ENCODE measurements around the gene APOA1. TPM values are rescaled to one million over a fixed set of nuclear protein-coding genes. Genes with fewer than 3 reads are reported as not detected.

APOA1 gene
- total and polyA plus RNA-seq, 2 of the 4 experiments (the other 2 are of a cell fraction) = 0.18 to 0.89 TPM

GRCh38 chr11:116856423-116856822, 19.0 kb upstream of the APOA1 start:
- ATAC-seq (ENCODE audit: low read depth) = no peak
- no peak overlapping the region for H3K4me2 ChIP-seq (ENCODE audit: low read depth, low read length)
- ChIA-PET CTCF (no interaction called here), POLR2A (ENCODE audit: unreplicated experiment) (no interaction called here)
- intact Hi-C loops (cut with micrococcal nuclease) = loop anchor here (10.0 kb wide), 1 partner anchor 368 kb away; no protein-coding TSS in a partner anchor
- H3K79me1 ChIP-seq (ENCODE audit: low read depth in 1 of 2, low read length in 2 of 2) = peaks cover 5 to 24% of the 10 kb centered on the region in 2 experiments; a peak in 3 of 4 replicates
- H4K5ac ChIP-seq (ENCODE audit: low read depth, low read length) = no peak overlapping the region
- no peak overlapping the region for H3K23ac ChIP-seq (ENCODE audit: low read depth, low read length)
- H3K14ac ChIP-seq (replicated peaks; ENCODE audit: low read depth, low read length) = no peak overlapping the region
- dilution Hi-C loops (cut with HindIII; ENCODE audit: low sequenced_read_pairs, unreplicated experiment) = no loop called here
- peaks cover 25% of the 10 kb centered on the region for H3K36me3 ChIP-seq (ENCODE audit: control insufficient read depth, insufficient read depth, low read length)
- H2BK120ac ChIP-seq (ENCODE audit: low read depth, low read length) = no peak overlapping the region
- no peak overlapping the region for H3K4ac ChIP-seq (ENCODE audit: low read depth, low read length)
- no peak overlapping the region for H2BK5ac ChIP-seq (ENCODE audit: low read depth, low read length, poor library complexity, severe bottlenecking)
- peaks cover 17% of the 10 kb centered on the region for H4K20me1 ChIP-seq (ENCODE audit: insufficient read depth, low read length)
- no peak overlapping the region for H4K8ac ChIP-seq (ENCODE audit: low read depth in 2 of 2, low read length in 2 of 2)
- DNase-seq = no peak
- BruUV-seq (replicated peaks) = no TSS peak
- H3K4me1 ChIP-seq (ENCODE audit: control insufficient read depth, insufficient read depth, low read length) = peaks cover 26% of the 10 kb centered on the region
- H2BK20ac ChIP-seq (ENCODE audit: low read depth, low read length) = no peak overlapping the region
- no peak overlapping the region for H4K91ac ChIP-seq (ENCODE audit: insufficient read depth, low read depth, low read length)
- H2AK9ac ChIP-seq (replicated peaks; ENCODE audit: low read depth, low read length, poor library complexity) = no peak overlapping the region
- H2BK15ac ChIP-seq (ENCODE audit: low read depth, low read length) = no peak overlapping the region
- TF ChIP-seq RCOR1 (IDR thresholded peaks at IDR 0.05; ENCODE audit: insufficient replicate concordance, low read length) (no peak), POLR2A (IDR thresholded peaks at IDR 0.05; ENCODE audit: low read depth, low read length) (no peak), ELK1 (IDR thresholded peaks at IDR 0.05; ENCODE audit: borderline replicate concordance, low read depth, low read length) (no peak), CHD1 (IDR thresholded peaks at IDR 0.05; ENCODE audit: low read depth, low read length) (no peak), CEBPB (IDR thresholded peaks at IDR 0.05; ENCODE audit: low read depth, low read length) (no peak), MAZ (IDR thresholded peaks at IDR 0.05; ENCODE audit: borderline replicate concordance, low read depth, low read length) (no peak), RFX5 (IDR thresholded peaks at IDR 0.05; ENCODE audit: low read depth, low read length) (no peak), NFE2L2 (IDR thresholded peaks at IDR 0.05; ENCODE audit: low read depth, low read length) (no peak), RAD21 (IDR thresholded peaks at IDR 0.05; ENCODE audit: low read length) (no peak), FOS (IDR thresholded peaks at IDR 0.05; ENCODE audit: low read depth, low read length) (no peak), MXI1 (IDR thresholded peaks at IDR 0.05; ENCODE audit: borderline replicate concordance, low read depth, low read length) (no peak), BHLHE40 (IDR thresholded peaks at IDR 0.05; ENCODE audit: low read depth, low read length) (no peak), USF2 (IDR thresholded peaks at IDR 0.05; ENCODE audit: low read depth, low read length) (no peak), SMC3 (IDR thresholded peaks at IDR 0.05; ENCODE audit: low read depth, low read length) (no peak), MAFK (IDR thresholded peaks at IDR 0.05; ENCODE audit: low read depth, low read length) (no peak)
- TF ChIP-seq, protein P1, sequence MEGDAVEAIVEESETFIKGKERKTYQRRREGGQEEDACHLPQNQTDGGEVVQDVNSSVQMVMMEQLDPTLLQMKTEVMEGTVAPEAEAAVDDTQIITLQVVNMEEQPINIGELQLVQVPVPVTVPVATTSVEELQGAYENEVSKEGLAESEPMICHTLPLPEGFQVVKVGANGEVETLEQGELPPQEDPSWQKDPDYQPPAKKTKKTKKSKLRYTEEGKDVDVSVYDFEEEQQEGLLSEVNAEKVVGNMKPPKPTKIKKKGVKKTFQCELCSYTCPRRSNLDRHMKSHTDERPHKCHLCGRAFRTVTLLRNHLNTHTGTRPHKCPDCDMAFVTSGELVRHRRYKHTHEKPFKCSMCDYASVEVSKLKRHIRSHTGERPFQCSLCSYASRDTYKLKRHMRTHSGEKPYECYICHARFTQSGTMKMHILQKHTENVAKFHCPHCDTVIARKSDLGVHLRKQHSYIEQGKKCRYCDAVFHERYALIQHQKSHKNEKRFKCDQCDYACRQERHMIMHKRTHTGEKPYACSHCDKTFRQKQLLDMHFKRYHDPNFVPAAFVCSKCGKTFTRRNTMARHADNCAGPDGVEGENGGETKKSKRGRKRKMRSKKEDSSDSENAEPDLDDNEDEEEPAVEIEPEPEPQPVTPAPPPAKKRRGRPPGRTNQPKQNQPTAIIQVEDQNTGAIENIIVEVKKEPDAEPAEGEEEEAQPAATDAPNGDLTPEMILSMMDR (conservative IDR thresholded peaks at IDR 0.05; ENCODE audit: low read depth, low read length) = no peak
- no peaks in the 10 kb centered on the region for H3K9me3 ChIP-seq (ENCODE audit: control insufficient read depth, insufficient read depth, low read length)
- 100% methylated on average over 2 of the region's 5 CpGs; no CpG with 5 or more reads in 1 of the 2 experiments for WGBS, 2 experiments (ENCODE audit: extremely low coverage in 2 of 2, insufficient read length in 1 of 2)
- no peaks in the 10 kb centered on the region for H3K27me3 ChIP-seq (ENCODE audit: control insufficient read depth, insufficient read depth, low read length)
- H3K56ac ChIP-seq (ENCODE audit: extremely low read depth, insufficient read depth, low read length) = no peak overlapping the region
- H3K9ac ChIP-seq (ENCODE audit: low read depth, low read length) = no peak overlapping the region
- in situ Hi-C loops (cut with MboI; ENCODE audit: low sequenced_read_pairs) = no loop called here
- no peak overlapping the region for H2AK5ac ChIP-seq (ENCODE audit: low read depth, low read length)
- H3K4me3 ChIP-seq (ENCODE audit: insufficient read depth, low read depth, low read length) = no peak overlapping the region
- no peak overlapping the region for H3K27ac ChIP-seq (ENCODE audit: insufficient read depth, low read length)
- H3K18ac ChIP-seq (ENCODE audit: low read depth, low read length) = no peak overlapping the region
- peaks cover 30% of the 10 kb centered on the region for H3K9me1 ChIP-seq (ENCODE audit: insufficient read depth, low read length)
- H2AFZ ChIP-seq (replicated peaks; ENCODE audit: low read length, poor library complexity) = no peak overlapping the region

Measured in IMR-90 (cell line).